ENCODE measurements around the gene PRR23C.

The PRR23C gene

DNA sequence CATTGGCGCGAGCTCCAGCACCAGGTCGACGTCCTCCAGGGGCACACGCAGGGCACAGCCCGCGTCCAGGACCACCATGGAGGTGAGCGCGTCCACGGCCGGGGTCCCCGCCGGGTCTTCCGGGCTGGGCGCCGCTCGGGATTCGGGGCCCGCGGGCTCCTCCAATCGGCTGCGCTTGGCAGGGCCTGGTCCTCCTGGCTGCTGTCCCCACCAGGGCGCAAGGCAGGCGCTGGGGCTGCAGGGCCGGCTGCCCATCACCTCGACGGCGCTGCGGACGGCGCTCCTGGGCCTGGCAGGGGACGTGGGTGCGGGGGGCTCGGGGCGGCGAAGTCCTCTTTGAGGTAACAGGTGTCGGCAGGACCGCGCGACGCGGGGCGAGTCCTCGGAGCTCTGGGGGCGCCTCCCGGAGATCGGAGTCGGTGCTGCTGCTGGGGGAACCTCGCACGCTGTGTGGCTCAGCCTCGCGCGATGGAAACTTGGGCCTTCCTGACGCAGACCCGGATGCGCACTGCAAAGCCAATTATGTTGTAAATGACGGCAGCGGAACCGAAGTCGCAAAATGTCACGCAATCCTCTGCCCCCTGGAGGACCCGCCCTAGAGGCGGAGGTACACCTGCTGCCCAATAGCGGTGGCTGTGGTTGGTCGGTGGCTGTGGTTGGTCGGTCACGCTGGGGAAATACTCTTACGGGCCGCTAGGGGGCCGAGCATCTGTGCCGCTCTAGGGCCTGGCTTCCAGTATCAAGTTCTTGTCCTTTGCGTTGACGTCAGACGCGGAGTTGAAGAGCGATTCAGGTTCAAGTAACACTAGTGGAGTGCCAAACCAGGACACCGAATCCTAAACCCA, at the start of gene PRR23C:
PRR23C (minus strand) TSS at position 527 of the 845 bp plus-strand sequence; CDS start at position 255, 272 bp downstream.
- TF ChIP-seq, protein P1, sequence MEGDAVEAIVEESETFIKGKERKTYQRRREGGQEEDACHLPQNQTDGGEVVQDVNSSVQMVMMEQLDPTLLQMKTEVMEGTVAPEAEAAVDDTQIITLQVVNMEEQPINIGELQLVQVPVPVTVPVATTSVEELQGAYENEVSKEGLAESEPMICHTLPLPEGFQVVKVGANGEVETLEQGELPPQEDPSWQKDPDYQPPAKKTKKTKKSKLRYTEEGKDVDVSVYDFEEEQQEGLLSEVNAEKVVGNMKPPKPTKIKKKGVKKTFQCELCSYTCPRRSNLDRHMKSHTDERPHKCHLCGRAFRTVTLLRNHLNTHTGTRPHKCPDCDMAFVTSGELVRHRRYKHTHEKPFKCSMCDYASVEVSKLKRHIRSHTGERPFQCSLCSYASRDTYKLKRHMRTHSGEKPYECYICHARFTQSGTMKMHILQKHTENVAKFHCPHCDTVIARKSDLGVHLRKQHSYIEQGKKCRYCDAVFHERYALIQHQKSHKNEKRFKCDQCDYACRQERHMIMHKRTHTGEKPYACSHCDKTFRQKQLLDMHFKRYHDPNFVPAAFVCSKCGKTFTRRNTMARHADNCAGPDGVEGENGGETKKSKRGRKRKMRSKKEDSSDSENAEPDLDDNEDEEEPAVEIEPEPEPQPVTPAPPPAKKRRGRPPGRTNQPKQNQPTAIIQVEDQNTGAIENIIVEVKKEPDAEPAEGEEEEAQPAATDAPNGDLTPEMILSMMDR (IDR thresholded peaks at IDR 0.05; ENCODE audit: low read depth, low read length, missing control alignments), result peak; percentile 20
- H3K4me3 ChIP-seq (ENCODE audit: low read depth, low read length), result no peak within 1 kb of the TSS
- DNase-seq (ENCODE audit: low read depth), result no peak

DNA sequence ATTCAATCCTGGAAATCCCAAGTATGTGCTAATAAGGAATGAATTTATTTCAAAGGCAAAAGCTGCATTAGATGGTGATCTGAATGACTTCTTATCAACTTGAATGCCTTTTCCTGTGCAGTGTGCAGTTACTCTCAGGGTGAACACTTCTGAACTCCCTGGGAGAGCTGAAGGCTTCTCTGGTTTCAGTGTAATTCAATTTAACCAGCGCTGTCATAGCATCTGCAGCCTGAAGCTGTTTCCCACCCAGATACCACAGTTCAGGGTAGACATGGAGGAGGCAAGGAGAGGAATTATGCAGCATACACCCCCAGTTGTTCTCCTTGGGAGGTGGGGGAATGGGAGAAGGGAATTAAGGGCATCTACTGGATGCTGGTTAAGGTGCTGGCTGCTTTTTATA, 49.1 kb upstream of the PRR23C start:
- no peak overlapping the region for H3K4me3 ChIP-seq (ENCODE audit: low read depth, low read length)
- TF ChIP-seq, protein P1 (IDR thresholded peaks at IDR 0.05; ENCODE audit: low read depth, low read length, missing control alignments), result no peak
- DNase-seq (ENCODE audit: low read depth), result no peak

DNA sequence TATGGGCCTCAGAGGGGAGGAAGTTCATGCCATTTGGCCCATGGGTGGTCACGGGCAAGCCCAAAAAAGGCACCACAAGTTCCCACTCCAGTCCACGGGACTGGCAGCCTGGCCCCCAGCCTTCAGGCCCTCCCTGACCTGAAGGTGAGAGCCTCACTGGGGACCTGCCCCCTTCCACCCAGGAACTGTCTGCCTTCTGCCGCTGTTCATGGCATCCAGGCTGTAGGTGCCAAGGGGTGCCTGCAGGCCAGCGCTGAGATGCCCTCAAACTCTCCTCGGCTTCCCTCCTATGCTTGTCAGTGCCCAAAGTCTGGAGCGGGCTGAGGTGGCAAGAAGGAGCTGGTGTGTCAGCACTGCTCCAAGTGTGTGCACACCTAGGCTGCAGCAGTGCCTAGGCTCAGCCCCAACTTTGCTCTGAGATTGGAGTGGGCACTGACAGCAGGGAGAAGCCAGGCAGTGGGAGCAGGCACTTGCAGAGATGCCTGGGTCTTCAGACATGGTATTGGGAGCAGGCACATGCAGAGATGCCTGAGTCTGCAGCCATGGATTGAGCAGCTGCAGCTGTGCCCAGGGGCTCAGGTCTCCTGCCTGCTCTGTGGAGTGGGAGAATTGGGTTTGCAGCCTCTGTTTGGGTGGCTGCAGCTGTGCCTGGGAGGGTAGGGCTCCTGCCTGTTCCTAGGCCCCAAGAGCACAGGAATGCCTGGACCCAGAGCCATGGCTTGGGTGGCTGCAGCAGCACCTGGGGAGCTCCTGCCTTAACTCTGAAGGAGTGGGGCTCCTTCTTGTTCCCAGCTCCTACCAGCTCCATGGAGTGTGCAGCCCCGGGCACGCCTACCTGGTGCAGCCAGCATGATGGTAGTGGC, 44.0 kb upstream of the PRR23C start:
- H3K4me3 ChIP-seq (ENCODE audit: low read depth, low read length), result no peak overlapping the region
- TF ChIP-seq, protein P1 (IDR thresholded peaks at IDR 0.05; ENCODE audit: low read depth, low read length, missing control alignments), result no peak
- DNase-seq (ENCODE audit: low read depth), result no peak

DNA sequence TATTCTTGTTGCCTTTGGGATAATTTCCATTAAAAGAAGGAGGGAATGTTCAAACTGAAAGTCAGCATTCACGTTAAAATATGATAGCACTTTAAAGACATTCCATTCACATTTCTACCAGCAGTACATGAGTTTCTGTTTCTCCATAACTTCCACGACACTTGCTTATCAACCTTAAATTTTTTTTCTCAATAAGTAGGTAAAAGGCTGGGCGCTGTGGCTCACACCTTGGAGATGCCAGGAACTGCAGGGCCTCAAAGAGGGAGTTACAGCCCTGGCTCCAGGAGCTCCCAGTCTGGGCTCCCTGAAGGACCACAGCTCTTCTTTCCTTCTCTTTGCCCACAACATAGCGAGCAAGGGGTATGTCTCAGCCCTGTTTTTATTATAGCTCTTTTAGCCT, 42.9 kb upstream of the PRR23C start:
- DNase-seq (ENCODE audit: low read depth), result no peak
- TF ChIP-seq, protein P1 (IDR thresholded peaks at IDR 0.05; ENCODE audit: low read depth, low read length, missing control alignments), result no peak
- H3K4me3 ChIP-seq (ENCODE audit: low read depth, low read length), result no peak overlapping the region

DNA sequence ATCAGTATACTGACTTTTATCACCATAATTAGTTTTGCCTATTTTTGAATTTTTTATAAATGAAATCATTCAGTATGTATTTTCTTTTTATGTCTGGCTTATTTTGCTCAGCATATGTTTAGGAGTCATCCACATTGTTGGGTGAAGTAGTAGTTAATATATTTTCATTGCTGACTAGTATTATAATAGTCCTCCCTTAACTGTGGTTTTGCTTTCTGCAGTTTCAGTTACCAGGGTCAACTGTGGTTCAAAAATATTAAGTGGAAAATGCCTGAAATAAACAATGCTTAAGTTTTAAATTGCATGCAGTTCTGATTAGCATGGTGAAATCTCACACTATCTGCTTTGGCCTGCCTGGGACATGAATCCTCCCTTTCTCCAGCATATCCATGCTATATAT, 39.5 kb upstream of the PRR23C start:
- no peak overlapping the region for H3K4me3 ChIP-seq (ENCODE audit: low read depth, low read length)
- no peak for DNase-seq (ENCODE audit: low read depth)
- TF ChIP-seq, protein P1 (IDR thresholded peaks at IDR 0.05; ENCODE audit: low read depth, low read length, missing control alignments), result no peak

DNA sequence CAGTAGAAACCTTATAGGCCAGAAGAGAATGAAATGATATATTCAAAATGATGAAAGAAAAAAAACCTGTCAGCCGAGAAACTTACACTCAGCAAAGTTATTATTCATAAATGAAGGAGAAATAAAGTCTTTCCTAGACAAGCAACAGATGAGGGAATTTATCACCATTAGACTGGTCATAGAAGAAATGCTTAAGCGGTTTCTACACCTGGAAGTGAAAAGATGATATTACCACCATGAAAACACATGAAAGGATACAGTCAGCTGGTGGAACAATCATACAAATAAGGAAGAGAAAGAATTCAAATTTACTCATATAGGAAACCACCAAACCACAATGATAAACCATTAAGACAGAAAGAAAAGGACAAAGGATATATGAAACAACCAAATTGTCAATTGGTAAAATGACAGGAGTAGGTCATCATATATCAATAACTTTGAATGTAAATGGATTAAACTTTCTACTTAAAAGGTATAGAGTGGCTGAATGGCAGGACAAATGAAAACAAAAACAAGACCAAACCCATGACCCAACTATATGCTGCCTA, 29.9 kb upstream of the PRR23C start:
- no peak for DNase-seq (ENCODE audit: low read depth)
- TF ChIP-seq, protein P1 (IDR thresholded peaks at IDR 0.05; ENCODE audit: low read depth, low read length, missing control alignments), result no peak
- no peak overlapping the region for H3K4me3 ChIP-seq (ENCODE audit: low read depth, low read length)

Data from GM12864 (cell line).